Measurements from ENCODE around the gene ZBTB26. TPM values are rescaled to one million over a fixed set of nuclear protein-coding genes. Genes with fewer than 3 reads are reported as not detected.

Gene ZBTB26
- total RNA-seq = 7.9 and 8.0 TPM in 2 replicates

- intact Hi-C loops (cut with micrococcal nuclease) = loop anchor here (1.0 to 10.0 kb wide), 6 partner anchors 9 to 1933 kb away; partner anchors contain the start of genes ARPC5L, PDCL, PSMB7 and RC3H2
Measured at GRCh38 chr9:122931226-122932121, at the start of gene ZBTB26. Gene ZBTB26, minus strand, starts transcription at chr9:122931512. Its CDS starts 11,578 bp downstream, at chr9:122919934.

GRCh38 chr9:122978601-122979000 lies 47.3 kb upstream of the ZBTB26 start:
- intact Hi-C loops (cut with micrococcal nuclease) = no loop called here

GRCh38 chr9:122975196-122975595 lies 43.9 kb upstream of the ZBTB26 start:
- intact Hi-C loops (cut with micrococcal nuclease) = no loop called here

GRCh38 chr9:122961139-122961538 lies 29.8 kb upstream of the ZBTB26 start:
- intact Hi-C loops (cut with micrococcal nuclease) = no loop called here

- intact Hi-C loops (cut with micrococcal nuclease) = no loop called here
Measured at GRCh38 chr9:122955961-122956360, 24.6 kb upstream of the ZBTB26 start.

- intact Hi-C loops (cut with micrococcal nuclease) = no loop called here
Measured at GRCh38 chr9:122954253-122954691, 23.0 kb upstream of the ZBTB26 start.

- intact Hi-C loops (cut with micrococcal nuclease) = no loop called here
Measured at GRCh38 chr9:122951056-122951455, 19.7 kb upstream of the ZBTB26 start.

GRCh38 chr9:122950263-122950662 lies 19.0 kb upstream of the ZBTB26 start:
- intact Hi-C loops (cut with micrococcal nuclease) = no loop called here

- intact Hi-C loops (cut with micrococcal nuclease) = loop anchor here (10.0 kb wide), 2 partner anchors 795 to 985 kb away; partner anchors contain the start of genes DENND1A, MORN5 and NDUFA8
Measured at GRCh38 chr9:122949696-122950095, 18.4 kb upstream of the ZBTB26 start.

GRCh38 chr9:122948313-122948712 lies 17.0 kb upstream of the ZBTB26 start:
- intact Hi-C loops (cut with micrococcal nuclease) = loop anchor here (10.0 kb wide), 2 partner anchors 794 to 986 kb away; partner anchors contain the start of genes DENND1A, MORN5 and NDUFA8

- intact Hi-C loops (cut with micrococcal nuclease) = loop anchor here (10.0 kb wide), 2 partner anchors 792 to 988 kb away; partner anchors contain the start of genes DENND1A, MORN5 and NDUFA8
Measured at GRCh38 chr9:122946461-122947005, 15.2 kb upstream of the ZBTB26 start.

- intact Hi-C loops (cut with micrococcal nuclease) = loop anchor here (5.0 to 10.0 kb wide), 3 partner anchors 392 to 990 kb away; partner anchors contain the start of genes DENND1A, MORN5 and NDUFA8
Measured at GRCh38 chr9:122944960-122945888, 13.9 kb upstream of the ZBTB26 start.

GRCh38 chr9:122941582-122942234 lies 10.4 kb upstream of the ZBTB26 start:
- intact Hi-C loops (cut with micrococcal nuclease) = loop anchor here (1.0 to 10.0 kb wide), 5 partner anchors 49 to 993 kb away; partner anchors contain the start of genes DENND1A, MORN5, NDUFA8 and STRBP

GRCh38 chr9:122940749-122941581 lies 9.7 kb upstream of the ZBTB26 start, which contains the start of gene RABGAP1:
Gene RABGAP1, plus strand, starts transcription at chr9:122941020. Its CDS starts 16,040 bp downstream, at chr9:122957060.
- intact Hi-C loops (cut with micrococcal nuclease) = loop anchor here (1.0 to 10.0 kb wide), 12 partner anchors 10 to 994 kb away; partner anchors contain the start of genes DENND1A, MORN5, MRRF and NDUFA8

GRCh38 chr9:122940454-122940748 lies 9.1 kb upstream of the ZBTB26 start:
- intact Hi-C loops (cut with micrococcal nuclease) = loop anchor here (1.0 to 10.0 kb wide), 11 partner anchors 9 to 994 kb away; partner anchors contain the start of genes DENND1A, MORN5, MRRF and NDUFA8

GRCh38 chr9:122939601-122940000 lies 8.3 kb upstream of the ZBTB26 start:
- intact Hi-C loops (cut with micrococcal nuclease) = loop anchor here (10.0 kb wide), 1 partner anchor 1925 kb away; the partner anchor contains the start of genes ARPC5L and RPL35

GRCh38 chr9:122936883-122937282 lies 5.6 kb upstream of the ZBTB26 start:
- intact Hi-C loops (cut with micrococcal nuclease) = loop anchor here (10.0 kb wide), 1 partner anchor 1928 kb away; the partner anchor contains the start of genes ARPC5L and RPL35

- intact Hi-C loops (cut with micrococcal nuclease) = loop anchor here (10.0 kb wide), 1 partner anchor 1928 kb away; the partner anchor contains the start of genes ARPC5L and RPL35
Measured at GRCh38 chr9:122936464-122936863, 5.2 kb upstream of the ZBTB26 start.

All from T-helper 1 cell treated with Interleukin-12 subunit alpha and Interleukin-12 subunit beta and Interleukin-4 antibody, amounts not matched to agents 30 ng/mL and 1 ng/mL, for 36 hours (primary cell).